DND-41 (cell line): ENCODE measurements around the gene CLC.
"Not testable (repeated sequence)": the region's sequence is repeated elsewhere in the genome, so short reads cannot be mapped to it uniquely, and the experiment has no call there.

Experiments used
- ATAC-seq: fragments of 200-7000 bp; cut with Tn5 transposase; 3 replicates; pipeline ENCODE4 v1.9.1; 2021; ENCODE audit warnings: low read depth; ENCODE audit not compliant: insufficient read depth
- DNase-seq: peaks from one replicate; pipeline ENCODE4 v3.0.0-alpha.2; 2020
- H2AFZ ChIP-seq: 2 replicates; pipeline ENCODE4 v1.6.0; 2012; ENCODE audit warnings: low read depth, low read length
- H3K27ac ChIP-seq: 2 replicates; pipeline ENCODE4 v1.5.1; 2012; ENCODE audit warnings: low read length, inconsistent platforms
- H3K27me3 ChIP-seq: fragments of 200-600 bp; sonication (generic); 2 replicates; pipeline ENCODE4 v1.6.0; 2012; ENCODE audit warnings: low read length, mild to moderate bottlenecking, inconsistent platforms; ENCODE audit not compliant: insufficient read depth, poor library complexity
- H3K36me3 ChIP-seq: 2 replicates; pipeline ENCODE4 v1.5.1; 2012; ENCODE audit warnings: low read length, inconsistent platforms; ENCODE audit not compliant: insufficient read depth
- H3K4me1 ChIP-seq: 2 replicates; pipeline ENCODE4 v1.5.1; 2012; ENCODE audit warnings: mild to moderate bottlenecking, low read length; ENCODE audit not compliant: insufficient read depth
- H3K4me2 ChIP-seq: 2 replicates; pipeline ENCODE4 v1.6.0; 2012; ENCODE audit warnings: mild to moderate bottlenecking, moderate library complexity, low read length, inconsistent platforms; ENCODE audit not compliant: insufficient read depth
- H3K4me3 ChIP-seq, 2 experiments: fragments of 200-600 bp in 1 of 2; shearing (Covaris generic) in 1 of 2; 2 replicates each; pipeline ENCODE4 v1.5.1; 2012 to 2016; ENCODE audit warnings: inconsistent platforms in 2 of 2, low read length in 2 of 2, mild to moderate bottlenecking in 2 of 2, low read depth in 1 of 2, moderate library complexity in 1 of 2
- H3K79me2 ChIP-seq: 2 replicates; pipeline ENCODE4 v1.6.0; 2012; ENCODE audit warnings: low read length, inconsistent platforms; ENCODE audit not compliant: insufficient read depth
- H3K9ac ChIP-seq: 2 replicates; pipeline ENCODE4 v1.6.0; 2012; ENCODE audit warnings: low read depth, mild to moderate bottlenecking, inconsistent platforms, low read length, moderate library complexity
- H3K9me3 ChIP-seq: 2 replicates; pipeline ENCODE4 v1.5.1; 2012; ENCODE audit warnings: low read length, moderate library complexity, mild to moderate bottlenecking, inconsistent platforms; ENCODE audit not compliant: insufficient read depth, severe bottlenecking
- H4K20me1 ChIP-seq: 2 replicates; pipeline ENCODE4 v1.6.0; 2012; ENCODE audit warnings: low read length; ENCODE audit not compliant: insufficient read depth
- CTCF ChIP-seq: IDR thresholded peaks from 2 replicates; pipeline ENCODE4 v1.5.1; 2012; ENCODE audit warnings: borderline replicate concordance, low read length, moderate library complexity, mild to moderate bottlenecking; ENCODE audit not compliant: poor library complexity, severe bottlenecking; ENCODE audit errors: extremely low read depth
- EZH2 ChIP-seq: IDR thresholded peaks from 3 replicates; pipeline ENCODE4 v1.6.1; 2012; ENCODE audit warnings: borderline replicate concordance, low read depth, mild to moderate bottlenecking, moderate library complexity, low read length, inconsistent platforms; ENCODE audit not compliant: severe bottlenecking

CLC gene

GRCh38 chr19:39727070-39727800 lies 10.6 kb downstream of the CLC start:
- DNase-seq (no peak), ATAC-seq (no peak)
- no peak overlapping the region for H2AFZ ChIP-seq
- TF ChIP-seq CTCF: no peak
- no peak for TF ChIP-seq EZH2
- H4K20me1 ChIP-seq: no peaks in the 10 kb centered on the region
- H3K9me3 ChIP-seq: no peaks in the 10 kb centered on the region
- H3K79me2 ChIP-seq: no peaks in the 10 kb centered on the region
- no peak overlapping the region for H3K9ac ChIP-seq
- no peak overlapping the region for H3K4me2 ChIP-seq
- no peak overlapping the region for H3K27ac ChIP-seq
- H3K4me1 ChIP-seq: no peaks in the 10 kb centered on the region
- H3K27me3 ChIP-seq: peaks cover 14% of the 10 kb centered on the region
- H3K4me3 ChIP-seq: no peak overlapping the region
- H3K36me3 ChIP-seq: no peaks in the 10 kb centered on the region

- no peak overlapping the region for H2AFZ ChIP-seq
- DNase-seq: no peak
These were observed 11.8 kb downstream of the CLC start for GRCh38 chr19:39725995-39726394.

GRCh38 chr19:39720144-39720543 lies 17.7 kb downstream of the CLC start:
- H3K27me3 ChIP-seq: not testable (repeated sequence)

More at GRCh38 chr19:39725995-39726394, 11.8 kb downstream of the CLC start:
- Histone ChIP-seq H3K4me3 (no peak overlapping the region), H3K27ac (no peak overlapping the region), H3K27me3 (peaks cover 9% of the 10 kb centered on the region), H3K4me2 (no peak overlapping the region), H3K36me3 (no peaks in the 10 kb centered on the region), H3K4me1 (no peaks in the 10 kb centered on the region), H4K20me1 (no peaks in the 10 kb centered on the region), H3K9ac (no peak overlapping the region), H3K9me3 (no peaks in the 10 kb centered on the region), H3K79me2 (no peaks in the 10 kb centered on the region)
- TF ChIP-seq EZH2 (no peak), CTCF (no peak)
- no peak for ATAC-seq

GRCh38 chr19:39710333-39710890 lies 27.4 kb downstream of the CLC start:
- ATAC-seq: no peak
- H3K36me3 ChIP-seq: no peaks in the 10 kb centered on the region
- no peaks in the 10 kb centered on the region for H3K9me3 ChIP-seq
- H3K79me2 ChIP-seq: no peaks in the 10 kb centered on the region
- no peak for TF ChIP-seq EZH2
- no peak for TF ChIP-seq CTCF
- H2AFZ ChIP-seq: no peak overlapping the region
- H3K4me2 ChIP-seq: no peak overlapping the region
- H3K27ac ChIP-seq: no peak overlapping the region
- no peaks in the 10 kb centered on the region for H3K4me1 ChIP-seq
- H4K20me1 ChIP-seq: no peaks in the 10 kb centered on the region
- H3K9ac ChIP-seq: no peak overlapping the region
- no peak overlapping the region for H3K4me3 ChIP-seq
- no peaks in the 10 kb centered on the region for H3K27me3 ChIP-seq
- DNase-seq: no peak

More at GRCh38 chr19:39720144-39720543, 17.7 kb downstream of the CLC start:
- not testable (repeated sequence) for H3K4me2 ChIP-seq, H3K79me2 ChIP-seq, H2AFZ ChIP-seq, H3K4me3 ChIP-seq, H3K4me1 ChIP-seq, H4K20me1 ChIP-seq, DNase-seq, H3K27ac ChIP-seq, H3K9ac ChIP-seq, H3K9me3 ChIP-seq, H3K36me3 ChIP-seq, ATAC-seq
